ENCODE measurements around the gene LGR6.

Gene LGR6

DNA sequence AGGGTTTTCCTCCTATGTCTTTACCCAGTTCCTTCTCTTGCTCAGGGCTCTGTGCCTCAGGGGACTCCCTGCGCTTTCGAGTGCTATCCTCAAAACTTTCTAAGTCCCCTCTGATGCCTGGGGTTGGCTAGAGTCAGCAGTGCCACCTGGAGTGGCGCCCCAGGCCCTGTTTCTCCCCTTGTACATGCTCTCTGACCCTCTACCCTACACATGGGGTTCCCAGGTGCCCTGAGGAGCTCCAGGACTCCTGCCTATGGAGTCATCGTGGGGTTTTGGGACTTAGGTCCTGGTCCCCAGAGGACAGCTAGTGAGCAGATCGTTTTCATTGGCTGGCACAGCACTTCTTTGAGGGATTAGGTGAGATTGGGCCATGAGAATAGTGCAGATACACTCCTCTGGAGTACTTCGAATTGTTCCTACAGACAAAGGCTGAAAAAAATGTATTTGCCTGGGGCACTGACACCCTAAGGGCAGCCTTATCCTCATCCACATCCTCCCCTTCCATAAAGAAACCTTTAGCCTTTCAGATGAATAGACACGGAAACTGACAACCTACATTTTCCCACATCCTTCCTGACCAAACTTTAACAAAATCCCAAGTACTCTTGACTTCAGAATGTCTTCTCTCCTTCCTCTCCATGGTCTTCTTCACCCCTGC, 41.5 kb downstream of the LGR6 start:
- H3K36me3 ChIP-seq (ENCODE audit: control insufficient read depth in 2 of 2, insufficient read depth in 1 of 2, low read length in 2 of 2): no peaks in the 10 kb centered on the region
- TF ChIP-seq REPIN1 (tag by site-specific recombination; IDR thresholded peaks at IDR 0.05; ENCODE audit: low read depth) (no peak), HIC1 (tag by site-specific recombination; IDR thresholded peaks at IDR 0.05) (peak; percentile 45; the same call in 1 of the 2 replicates), ZNF311 (tag by site-specific recombination; IDR thresholded peaks at IDR 0.05; ENCODE audit: borderline replicate concordance) (no peak), IKZF3 (tag by site-specific recombination; IDR thresholded peaks at IDR 0.05) (0 out of 2 replicates have a peak, but pooled peaks have one; percentile 6), ZBTB21 (tag by site-specific recombination; IDR thresholded peaks at IDR 0.05) (no peak), REST (tag by site-specific recombination; IDR thresholded peaks at IDR 0.05) (no peak), ZNF404 (tag by site-specific recombination; IDR thresholded peaks at IDR 0.05) (no peak), ZNF670 (tag by site-specific recombination; IDR thresholded peaks at IDR 0.05; ENCODE audit: low read depth) (no peak), ZNF747 (tag by site-specific recombination; IDR thresholded peaks at IDR 0.05) (no peak), ZNF2 (tag by site-specific recombination; IDR thresholded peaks at IDR 0.05) (no peak), ZIC2 (tag by site-specific recombination; IDR thresholded peaks at IDR 0.05) (peak; percentile 60), ZNF521 (tag by site-specific recombination; IDR thresholded peaks at IDR 0.05) (no peak), ZSCAN16 (tag by site-specific recombination; IDR thresholded peaks at IDR 0.05) (no peak), ZNF274 (IDR thresholded peaks at IDR 0.05; ENCODE audit: low read length) (no peak), ZNF274 (tag by site-specific recombination; IDR thresholded peaks at IDR 0.05; ENCODE audit: borderline replicate concordance) (no peak), ZNF48 (tag by site-specific recombination; IDR thresholded peaks at IDR 0.05) (no peak), ZNF658 (tag by site-specific recombination; IDR thresholded peaks at IDR 0.05) (no peak), ZNF423 (tag by site-specific recombination; IDR thresholded peaks at IDR 0.05) (no peak), GLIS1 (tag by site-specific recombination; IDR thresholded peaks at IDR 0.05) (no peak)
- TF ChIP-seq, protein P1, sequence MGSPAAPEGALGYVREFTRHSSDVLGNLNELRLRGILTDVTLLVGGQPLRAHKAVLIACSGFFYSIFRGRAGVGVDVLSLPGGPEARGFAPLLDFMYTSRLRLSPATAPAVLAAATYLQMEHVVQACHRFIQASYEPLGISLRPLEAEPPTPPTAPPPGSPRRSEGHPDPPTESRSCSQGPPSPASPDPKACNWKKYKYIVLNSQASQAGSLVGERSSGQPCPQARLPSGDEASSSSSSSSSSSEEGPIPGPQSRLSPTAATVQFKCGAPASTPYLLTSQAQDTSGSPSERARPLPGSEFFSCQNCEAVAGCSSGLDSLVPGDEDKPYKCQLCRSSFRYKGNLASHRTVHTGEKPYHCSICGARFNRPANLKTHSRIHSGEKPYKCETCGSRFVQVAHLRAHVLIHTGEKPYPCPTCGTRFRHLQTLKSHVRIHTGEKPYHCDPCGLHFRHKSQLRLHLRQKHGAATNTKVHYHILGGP (tag by site-specific recombination; IDR thresholded peaks at IDR 0.05): peak; percentile 31; the same call in 1 of the 2 replicates
- H3K4me1 ChIP-seq (ENCODE audit: control insufficient read depth, insufficient read depth, low read length): peaks cover 5% of the 10 kb centered on the region; the same call in 1 of the 2 replicates
- CTCF ChIA-PET: interaction anchor here (0.6 to 4.7 kb wide), 12 partner anchors 10 to 94 kb away, joined by 3 to 35 read pairs (median 5); partner anchors contain the start of genes ARL8A and LGR6
- H3K4me3 ChIP-seq (ENCODE audit: low read depth, low read length): no peak overlapping the region
- H3K9me3 ChIP-seq (ENCODE audit: control insufficient read depth, insufficient read depth, low read depth, low read length): no peaks in the 10 kb centered on the region
- POLR2A ChIA-PET: interaction anchor here (0.9 kb wide), 1 partner anchor 13 kb away, joined by 3 read pairs; no protein-coding TSS in a partner anchor
- no peak overlapping the region for H3K27ac ChIP-seq (ENCODE audit: extremely low read depth, low read depth, low read length)
